GM18507 (cell line): ENCODE results near the gene STRIP2.
"Not testable (repeated sequence)": the region's sequence is repeated elsewhere in the genome, so short reads cannot be mapped to it uniquely, and the experiment has no call there.

Source experiments
- DNase-seq: peaks from one replicate; pipeline ENCODE4 v3.0.0; 2011; ENCODE audit warnings: low read depth; ENCODE audit not compliant: insufficient read length; ENCODE audit errors: extremely low spot score
- FAIRE-seq: peaks from 2 replicates; lab custom pipeline; 2011; peaks lifted over from hg19 to GRCh38; lab: Jason Lieb, UNC

Gene STRIP2

DNA sequence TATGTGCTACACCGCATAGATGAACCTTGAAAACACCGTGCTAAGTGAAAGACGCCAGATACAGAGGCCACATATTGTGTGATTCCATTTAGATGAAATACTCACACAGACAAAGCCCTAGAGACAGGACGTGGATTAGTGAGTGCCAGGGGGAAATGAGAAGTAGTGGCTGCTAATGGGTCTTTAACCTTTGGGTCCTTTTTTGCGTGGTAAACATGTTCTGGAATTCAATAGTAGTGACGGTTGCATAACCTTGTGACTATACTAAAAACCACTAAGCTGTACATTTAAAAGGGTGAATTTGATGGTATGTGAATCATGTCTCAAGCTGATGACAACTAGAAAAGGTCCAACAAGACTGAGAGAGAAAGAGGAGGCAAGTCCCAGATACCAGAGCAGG, 83.7 kb downstream of the STRIP2 start:
- FAIRE-seq (no peak), DNase-seq (no peak)

DNA sequence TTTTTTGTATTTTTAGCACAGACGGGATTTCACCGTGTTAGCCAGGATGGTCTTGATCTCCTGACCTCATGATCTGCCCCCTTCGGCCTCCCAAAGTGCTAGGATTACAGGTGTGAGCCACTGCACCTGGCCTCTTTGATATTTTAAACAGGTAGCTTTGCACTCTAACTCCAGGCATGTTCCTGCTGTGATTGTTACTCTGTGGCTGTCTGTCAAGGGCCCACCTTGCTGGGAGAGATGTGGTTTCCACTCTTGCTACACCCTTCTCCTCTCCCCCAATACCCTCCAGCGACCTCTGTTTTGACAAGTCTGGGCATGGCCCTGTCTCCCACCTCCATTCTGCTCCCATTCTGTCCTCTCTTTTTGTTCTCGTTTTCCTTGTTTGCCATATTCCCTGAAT, 85.2 kb downstream of the STRIP2 start:
- no peak for FAIRE-seq
- no peak for DNase-seq

DNA sequence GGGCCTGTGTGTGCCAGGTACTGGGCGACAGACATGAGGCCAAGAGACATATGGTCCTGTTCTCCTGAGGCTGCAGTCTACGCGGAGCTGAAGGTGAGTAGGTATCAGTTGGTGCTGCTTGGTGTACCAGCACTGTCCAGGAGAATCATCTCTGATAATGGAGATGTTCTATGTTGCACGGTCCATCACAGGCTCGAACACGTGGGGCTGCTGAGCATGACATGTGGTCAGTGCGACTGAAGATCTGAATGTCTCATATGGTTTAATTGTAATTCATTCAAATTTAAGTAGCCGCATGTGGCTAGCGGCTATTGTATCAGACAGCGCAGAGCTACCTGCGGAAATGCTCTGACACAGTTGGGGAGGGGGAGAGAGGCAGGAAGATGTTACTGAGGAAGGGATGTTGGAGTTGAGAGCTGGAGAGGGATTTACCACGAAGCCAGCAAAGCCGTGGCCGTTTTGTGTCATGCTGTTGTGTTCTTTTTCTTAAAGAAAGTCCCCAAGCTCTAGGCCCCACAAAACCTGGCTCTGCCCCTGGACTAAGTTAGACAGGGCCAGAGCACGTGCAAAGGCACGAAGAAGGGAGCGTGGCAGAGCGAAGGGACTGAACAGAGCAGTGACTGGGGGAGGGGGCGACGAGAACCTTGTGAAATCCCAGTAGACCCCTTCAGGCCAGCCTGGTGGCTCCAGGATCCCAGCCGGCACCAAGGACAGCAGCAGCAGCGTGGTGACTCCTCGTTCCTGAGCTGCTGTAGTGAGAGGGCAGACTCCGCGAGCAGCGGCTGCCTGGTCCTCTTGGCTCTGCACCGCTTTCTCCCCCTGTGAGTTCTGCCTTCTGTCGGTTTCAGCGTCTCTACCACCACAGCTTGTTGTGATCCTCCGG, 88.1 kb downstream of the STRIP2 start:
- DNase-seq (no peak), FAIRE-seq (no peak)

DNA sequence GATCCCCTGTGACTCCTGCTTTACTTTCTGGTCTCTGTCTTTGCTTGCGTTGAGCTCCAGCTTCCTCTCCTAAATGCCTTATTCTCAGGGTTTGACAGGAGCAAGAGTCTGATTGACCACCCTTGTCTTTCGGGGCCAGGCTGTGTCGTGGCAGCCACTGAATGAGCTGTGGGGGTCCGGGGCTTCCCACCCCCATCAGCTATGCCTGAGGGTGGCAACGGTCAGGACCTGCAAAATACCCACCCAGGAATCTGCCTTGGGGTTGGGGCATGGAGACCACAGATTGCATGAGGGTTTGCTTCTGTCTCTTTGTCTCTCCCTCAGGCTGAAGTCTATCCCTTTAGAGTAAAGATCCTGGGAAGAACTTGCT, 88.7 kb downstream of the STRIP2 start:
- DNase-seq (no peak), FAIRE-seq (no peak)

GRCh38 chr7:129523924-129524323, 89.7 kb downstream of the STRIP2 start:
- no peak for DNase-seq
- no peak for FAIRE-seq

DNA sequence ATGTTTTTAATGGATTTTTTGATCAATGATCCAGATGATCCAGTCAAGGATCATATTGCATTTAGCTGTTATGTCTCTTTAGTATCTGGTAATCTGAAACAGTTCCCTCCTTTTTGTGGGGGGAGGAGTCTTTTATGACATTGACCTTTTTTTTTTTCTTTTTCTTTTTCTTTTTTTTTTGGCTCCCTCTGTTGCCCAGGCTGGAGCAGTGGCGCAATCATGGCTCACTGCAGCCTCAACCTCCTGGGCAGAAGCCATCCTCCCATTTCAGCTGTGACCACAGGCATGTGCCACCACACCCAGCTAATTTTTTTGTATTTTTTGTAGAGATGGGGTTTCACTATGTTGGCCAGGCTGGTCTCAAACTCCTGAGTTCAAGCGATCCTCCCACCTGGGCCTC, 90.2 kb downstream of the STRIP2 start:
- not testable (repeated sequence) for DNase-seq, FAIRE-seq

DNA sequence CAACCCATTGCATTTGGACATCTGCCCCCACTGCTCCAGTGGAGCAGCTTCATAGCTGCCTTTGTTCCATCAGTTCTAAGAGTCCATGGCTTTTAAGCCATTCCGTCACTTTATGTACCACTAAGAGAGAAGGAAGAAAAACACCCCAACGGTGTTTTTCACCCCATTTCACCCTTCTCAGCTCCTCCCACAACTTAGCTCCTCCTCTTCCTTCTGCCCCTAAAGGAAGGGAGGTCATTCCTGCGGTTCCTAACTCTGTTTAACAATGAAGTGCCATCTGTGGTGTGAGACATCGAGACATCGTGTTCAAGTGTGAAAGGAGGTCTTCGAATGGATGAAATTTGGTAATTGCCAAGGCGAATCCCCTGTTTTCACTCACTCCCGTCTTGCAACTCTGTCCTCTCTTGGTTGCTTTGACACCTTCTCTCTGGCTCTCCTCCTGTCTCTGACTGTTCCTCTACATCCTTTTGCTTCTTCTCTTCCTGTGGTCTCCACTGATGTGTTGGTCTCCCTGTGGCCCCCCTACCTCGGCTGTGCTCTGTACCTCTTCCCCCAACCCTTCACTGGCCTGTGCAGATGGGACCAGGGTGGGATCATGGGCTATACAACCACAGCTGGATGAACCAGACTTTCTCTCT, 91.1 kb downstream of the STRIP2 start:
- DNase-seq (no peak), FAIRE-seq (no peak)

GRCh38 chr7:129529643-129530042, 95.4 kb downstream of the STRIP2 start:
- DNase-seq (no peak), FAIRE-seq (no peak)

DNA sequence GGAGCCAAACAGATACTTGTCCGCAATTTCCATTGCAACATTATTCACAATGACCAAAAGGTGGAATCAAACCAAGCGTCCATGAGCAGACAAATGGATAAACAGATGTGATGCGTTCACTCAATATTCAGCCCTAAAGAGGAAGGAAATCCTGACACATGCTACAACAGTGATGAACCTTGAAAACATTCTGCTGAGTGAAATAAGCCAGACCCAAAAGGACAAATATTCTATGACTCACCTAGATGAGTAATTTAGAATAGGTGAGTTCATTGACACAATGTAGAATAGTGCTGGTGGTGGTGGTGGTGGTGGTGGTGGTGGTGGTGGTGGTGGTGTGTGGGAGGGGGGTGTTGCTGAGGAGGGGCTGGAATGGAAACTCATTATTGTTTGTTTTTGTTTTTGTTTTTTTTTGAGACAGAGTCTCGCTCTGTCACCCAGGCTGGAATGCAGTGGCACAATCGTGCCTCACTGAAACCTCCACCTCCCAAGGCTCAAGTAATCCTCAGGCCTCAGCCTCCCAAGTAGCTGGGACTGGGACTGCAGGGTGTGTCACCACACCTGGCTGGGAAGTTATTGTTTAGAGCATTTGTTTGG, 96.7 kb downstream of the STRIP2 start:
- DNase-seq (no peak), FAIRE-seq (no peak)

DNA sequence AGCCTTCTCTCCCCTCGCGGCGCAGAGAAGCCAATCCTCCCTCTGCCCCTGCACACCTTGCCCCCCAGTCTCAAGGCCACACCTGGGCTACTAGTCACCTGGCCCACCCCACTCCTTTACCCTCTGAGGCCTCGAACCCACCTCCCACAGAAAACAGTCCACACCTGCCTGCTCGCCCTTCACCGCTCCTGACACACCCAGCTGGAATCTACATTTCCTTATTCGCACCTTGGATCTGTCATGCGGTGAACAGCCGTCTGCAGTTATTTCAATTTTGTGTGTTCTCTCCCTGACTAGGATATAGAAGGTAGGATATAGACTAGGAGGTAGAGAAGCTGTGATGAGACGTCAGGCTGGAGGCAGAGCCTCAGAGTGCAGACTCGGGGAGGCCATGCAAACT, 97.5 kb downstream of the STRIP2 start:
- DNase-seq, result no peak
- no peak for FAIRE-seq

DNA sequence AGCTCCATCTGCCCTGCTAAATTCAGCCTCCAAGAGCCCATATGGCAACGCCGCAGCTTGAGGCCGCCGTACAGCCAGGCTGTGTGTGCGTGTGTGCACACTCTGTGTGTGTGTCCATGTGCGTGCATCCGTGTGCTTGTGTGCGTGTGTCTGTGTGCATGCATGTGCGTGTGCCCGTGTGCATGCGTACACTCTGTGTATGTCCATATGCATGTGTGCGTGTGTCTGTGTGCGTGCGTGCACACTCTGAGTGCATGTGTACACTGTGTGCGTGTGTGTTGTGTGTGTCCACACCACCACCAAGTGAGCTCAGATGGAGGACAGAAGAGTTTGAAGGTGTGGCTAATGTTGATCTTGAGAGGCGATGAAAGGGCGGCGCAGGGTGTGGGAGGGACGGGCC, 98.1 kb downstream of the STRIP2 start:
- DNase-seq, result no peak
- no peak for FAIRE-seq

DNA sequence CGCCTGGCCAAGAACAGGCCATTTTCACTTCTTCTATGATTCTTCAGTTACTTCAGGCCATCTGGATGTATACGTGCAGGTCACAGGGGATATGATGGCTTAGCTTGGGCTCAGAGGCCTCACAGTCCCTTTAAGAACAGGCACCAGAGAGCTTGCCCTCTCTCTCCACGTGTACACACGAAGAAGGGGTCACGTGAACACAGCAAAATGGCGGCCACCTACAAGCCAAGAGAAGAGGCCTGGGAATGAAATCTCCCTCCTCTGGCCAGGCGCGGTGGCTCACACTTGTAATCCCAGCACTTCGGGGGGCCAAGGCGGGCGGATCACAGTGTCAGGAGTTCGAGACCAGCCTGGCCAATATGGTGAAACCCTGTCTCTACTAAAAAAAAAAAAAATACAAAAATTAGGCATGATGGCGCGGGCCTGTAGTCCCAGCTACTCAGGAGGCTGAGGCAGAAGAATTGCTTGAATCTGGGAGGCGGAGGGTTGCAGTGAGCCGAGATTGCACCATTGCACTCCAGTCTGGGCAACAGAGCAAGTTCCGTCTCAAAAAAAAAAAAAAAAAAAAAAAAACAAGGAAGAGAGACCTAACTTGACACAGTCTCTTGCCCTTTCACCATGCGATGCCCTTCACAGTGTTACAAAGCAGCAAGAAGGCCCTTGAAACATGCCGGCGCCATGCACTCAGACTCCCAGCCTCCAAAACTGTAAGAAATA, 100.5 kb downstream of the STRIP2 start:
- not testable (repeated sequence) for DNase-seq, FAIRE-seq

GRCh38 chr7:129535896-129536295, 101.7 kb downstream of the STRIP2 start:
- no peak for FAIRE-seq
- DNase-seq, result no peak

- DNase-seq (no peak), FAIRE-seq (no peak)
Measured at GRCh38 chr7:129536323-129536722, 102.1 kb downstream of the STRIP2 start.
